COLO668 (cell line): ENCODE measurements around the gene TRA2A.
A peak's percentile ranks its signal among the peaks of the same experiment; 100 is the strongest.
"Not testable (repeated sequence)": the region's sequence is repeated elsewhere in the genome, so short reads cannot be mapped to it uniquely, and the experiment has no call there.

Source experiments
- DNase-seq: peaks from one replicate; lab custom pipeline; 2025; ENCODE audit not compliant: unreplicated experiment; lab: John Stamatoyannopoulos, UW

TRA2A gene

DNA sequence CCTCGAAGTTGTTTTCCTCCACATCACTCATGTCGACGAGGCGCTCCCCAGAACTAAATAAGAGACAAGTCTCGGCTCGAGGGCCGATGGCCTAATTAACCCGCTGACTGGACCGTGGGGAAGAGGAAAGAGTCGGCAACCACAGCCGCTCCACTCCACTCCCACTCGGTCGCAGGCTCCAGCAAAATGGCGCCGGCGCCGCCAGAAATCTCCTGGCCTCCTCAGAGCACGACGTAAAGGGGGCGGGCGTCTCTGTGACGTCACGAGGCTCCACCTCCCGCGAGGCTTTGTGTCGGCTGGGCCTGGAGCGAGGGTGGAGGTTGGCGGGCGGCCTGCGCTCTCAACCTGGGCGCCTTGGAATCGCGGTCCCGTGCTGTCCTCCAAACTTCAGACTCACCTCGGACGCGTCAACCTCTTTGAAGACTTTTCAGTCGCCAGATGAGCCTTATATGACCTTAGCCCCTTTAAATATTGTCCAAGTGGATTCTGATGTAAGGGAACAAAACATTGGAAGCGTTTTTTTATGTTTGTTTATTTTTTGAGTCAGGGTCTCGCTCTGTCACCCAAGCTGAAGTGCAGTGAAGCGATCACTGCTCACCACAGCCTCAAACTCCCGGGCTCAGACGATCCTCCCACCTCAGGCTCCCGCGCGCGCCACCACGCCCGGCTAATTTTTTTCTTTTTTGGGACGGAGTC is at the start of gene TRA2A:
TSS of gene TRA2A (minus strand) at position 188 of the 696 bp plus-strand sequence. CDS start at position 31, 157 bp downstream.
- DNase-seq: peak; percentile 99

DNA sequence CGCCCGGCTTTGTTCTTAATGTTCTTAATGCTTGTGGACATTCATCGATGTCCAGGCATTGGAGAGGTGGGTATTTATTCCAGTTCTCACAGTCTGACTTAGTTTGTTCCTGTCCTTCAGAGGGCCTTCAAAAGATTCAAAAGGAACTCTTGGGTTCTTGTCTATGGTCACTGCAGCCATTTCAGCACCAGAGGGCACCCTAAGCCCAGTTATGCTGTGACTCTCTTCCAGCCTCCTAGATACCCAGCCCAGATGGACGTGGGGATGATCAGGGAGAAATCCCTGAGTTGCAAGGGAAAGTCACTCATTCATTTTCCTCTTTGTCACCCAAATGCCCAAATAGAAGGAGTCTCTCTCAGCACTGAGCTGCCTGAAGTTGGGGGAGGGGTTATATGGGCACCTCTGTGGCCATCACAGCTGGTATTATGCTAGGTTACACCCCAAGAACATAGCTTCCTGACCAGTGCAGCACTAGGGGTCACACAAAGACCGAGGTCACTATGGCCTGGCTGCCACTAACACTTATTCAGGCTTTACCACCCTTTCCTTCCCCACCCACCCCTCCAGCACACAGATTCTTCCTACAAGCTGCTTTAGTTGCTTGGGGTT is 38.9 kb upstream of the TRA2A start:
- peak; percentile 80 for DNase-seq

DNA sequence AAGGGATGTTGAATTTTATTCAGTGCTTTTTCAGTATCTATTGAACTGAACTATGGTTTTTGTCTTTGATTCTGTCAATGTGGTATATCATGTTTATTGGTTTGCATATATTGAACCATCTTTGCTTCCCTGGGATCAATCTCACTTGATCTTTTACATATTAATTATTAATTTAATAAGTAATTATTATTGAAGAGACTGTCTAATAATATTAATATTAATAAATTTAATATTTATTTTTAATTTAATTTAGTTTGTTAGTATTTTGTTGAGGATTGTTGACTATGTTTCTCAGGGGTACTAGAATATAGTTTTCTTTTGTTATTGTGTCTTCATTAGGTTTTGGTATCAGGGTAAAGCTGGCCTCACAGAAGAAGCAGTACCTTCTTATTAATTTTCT is 26.5 kb upstream of the TRA2A start:
- DNase-seq: no peak

DNA sequence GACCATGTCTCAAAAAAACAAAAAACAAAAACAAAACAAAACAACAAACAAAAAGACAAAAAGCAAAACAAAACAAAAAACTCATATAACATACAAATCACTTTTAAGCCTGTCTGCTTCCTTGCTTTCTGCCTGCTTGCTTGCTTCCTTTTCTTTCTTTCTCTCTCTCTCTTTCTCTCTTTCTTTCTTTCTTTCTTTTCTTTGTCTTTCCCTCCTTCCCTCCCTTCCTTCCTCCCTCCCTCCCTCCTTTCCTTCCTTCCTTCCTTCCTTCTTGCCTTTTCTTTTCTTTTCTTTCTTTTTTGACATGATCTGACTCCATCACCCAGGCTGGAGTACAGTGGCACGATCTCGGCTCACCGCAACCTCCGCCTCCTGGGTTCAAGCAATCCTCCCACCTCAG is 15.9 kb upstream of the TRA2A start:
- DNase-seq: no peak

DNA sequence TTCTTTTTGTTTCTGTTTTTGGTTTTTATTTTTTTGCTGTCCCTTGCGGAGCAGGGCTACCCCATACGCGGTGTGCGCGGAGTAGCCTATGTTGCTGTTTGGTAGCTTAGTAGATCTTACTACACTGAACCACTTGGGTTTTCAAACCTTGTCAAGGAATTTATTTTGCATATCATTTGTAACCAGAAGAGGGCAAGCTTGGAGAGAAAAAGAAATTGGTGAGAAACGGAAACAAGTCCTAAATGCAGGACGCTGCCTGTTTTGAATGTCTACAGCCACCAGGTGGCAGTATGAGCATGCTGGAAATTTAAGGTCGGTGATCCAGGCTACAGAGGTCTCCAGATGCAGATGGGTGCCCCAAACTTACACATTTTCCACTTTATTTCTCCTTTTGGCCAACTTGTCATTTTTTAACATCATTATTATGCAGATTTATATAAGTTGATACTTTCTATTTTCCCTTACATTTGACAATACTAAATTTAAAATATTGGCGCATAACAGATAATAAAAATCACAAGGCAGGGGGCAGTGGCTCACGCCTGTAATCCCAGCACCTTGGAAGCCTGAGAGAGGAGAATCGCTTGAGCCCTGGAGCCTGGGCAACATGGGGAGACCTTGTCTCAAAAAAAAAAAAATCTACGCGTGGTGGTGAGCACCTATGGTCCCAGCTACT is 15.3 kb upstream of the TRA2A start:
- peak; percentile 78 for DNase-seq

DNA sequence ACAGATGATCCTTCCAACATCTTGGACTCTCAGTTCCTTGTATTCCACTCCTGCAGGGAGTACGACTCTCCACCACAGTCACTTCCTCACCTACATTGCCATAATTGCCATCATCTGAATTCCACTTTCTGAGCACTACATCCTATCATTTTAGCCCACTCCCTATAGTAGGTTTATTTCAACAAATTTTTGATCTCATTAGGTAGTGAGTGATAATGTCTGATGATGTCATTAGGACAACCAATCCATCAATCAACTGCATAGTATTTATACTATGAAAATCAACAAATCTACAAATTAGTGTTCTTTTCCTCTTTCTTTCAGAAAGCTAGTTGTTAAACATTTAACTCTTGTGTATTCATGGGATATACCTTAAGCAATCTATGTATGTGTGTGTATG is 13.7 kb upstream of the TRA2A start:
- DNase-seq: no peak

DNA sequence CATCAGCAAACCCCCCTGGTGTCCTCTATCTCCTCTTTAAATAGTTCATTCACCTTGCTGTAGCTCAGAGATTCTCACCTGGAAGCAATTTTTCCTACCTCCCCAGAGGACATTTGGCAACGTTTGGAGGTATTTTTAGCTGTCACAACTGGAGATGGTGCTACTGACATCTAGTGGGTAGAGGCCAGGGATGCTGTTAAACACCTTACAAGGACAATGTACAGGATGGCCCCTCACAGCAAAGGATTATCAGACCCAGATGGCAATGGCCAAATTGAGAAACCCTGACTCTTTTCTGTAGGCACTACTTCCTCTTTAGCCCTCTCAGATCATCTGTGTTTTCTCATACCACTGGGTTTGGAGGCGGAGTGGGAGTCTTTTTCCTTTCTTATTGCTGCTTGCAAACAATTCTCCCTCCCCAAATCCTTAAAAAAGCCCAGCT is 13.2 kb upstream of the TRA2A start:
- DNase-seq: peak; percentile 62

DNA sequence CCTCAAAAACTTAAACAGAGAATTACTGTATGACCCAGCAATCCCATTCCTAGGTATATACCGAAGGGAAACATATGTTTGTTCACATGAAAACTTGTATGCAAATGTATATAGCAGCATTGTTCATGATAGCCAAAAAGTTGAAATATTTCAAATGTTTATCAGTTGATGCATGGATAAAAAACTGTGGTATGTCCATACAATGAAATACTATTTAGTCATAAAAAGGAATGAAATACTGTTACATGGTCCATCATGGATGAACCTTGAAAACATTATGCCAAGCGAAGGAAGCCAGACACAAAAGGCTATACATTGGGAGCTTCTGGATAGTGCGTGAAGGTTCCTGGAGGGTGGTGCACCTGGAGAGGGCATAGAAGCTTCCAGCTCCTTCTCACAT is 11.0 kb upstream of the TRA2A start:
- no peak for DNase-seq

DNA sequence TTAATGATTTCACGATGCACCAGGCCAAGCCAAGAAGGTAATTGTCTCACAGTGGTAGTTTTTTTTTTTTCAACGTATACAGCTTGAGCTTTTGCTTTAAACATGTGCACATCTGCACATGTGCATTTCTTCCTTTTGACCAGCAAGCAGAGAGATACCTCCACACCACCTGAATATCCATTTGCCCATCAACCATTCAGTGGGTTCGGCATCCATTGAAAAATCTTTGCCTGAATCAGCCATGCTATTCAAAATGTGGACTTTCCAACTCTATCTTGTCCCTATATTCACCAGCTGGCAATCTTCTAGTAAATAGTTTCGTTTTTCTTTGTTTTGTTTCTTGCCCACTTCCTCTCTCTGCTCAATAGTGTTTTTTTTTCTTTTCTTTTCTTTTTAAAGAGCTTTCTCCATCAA is 7.7 kb upstream of the TRA2A start:
- no peak for DNase-seq

DNA sequence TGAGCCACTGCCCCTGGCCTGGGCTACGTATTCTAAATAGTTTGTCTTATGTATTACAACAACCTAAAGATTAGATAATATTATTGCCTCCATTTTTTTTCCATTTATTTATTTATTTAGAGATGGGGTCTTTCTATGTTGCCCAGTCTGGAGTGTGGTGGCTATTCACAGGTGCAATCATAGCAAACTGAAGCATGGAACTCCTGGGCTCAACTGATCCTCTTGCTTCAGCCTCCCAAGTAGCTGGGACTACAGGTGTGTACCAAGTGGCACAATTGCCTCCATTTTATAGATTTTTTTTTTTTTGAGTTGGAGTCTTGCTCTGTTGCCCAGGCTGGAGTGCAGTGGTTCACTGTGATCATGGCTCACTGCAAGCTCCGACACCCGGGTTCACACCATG is 6.5 kb upstream of the TRA2A start:
- no peak for DNase-seq

DNA sequence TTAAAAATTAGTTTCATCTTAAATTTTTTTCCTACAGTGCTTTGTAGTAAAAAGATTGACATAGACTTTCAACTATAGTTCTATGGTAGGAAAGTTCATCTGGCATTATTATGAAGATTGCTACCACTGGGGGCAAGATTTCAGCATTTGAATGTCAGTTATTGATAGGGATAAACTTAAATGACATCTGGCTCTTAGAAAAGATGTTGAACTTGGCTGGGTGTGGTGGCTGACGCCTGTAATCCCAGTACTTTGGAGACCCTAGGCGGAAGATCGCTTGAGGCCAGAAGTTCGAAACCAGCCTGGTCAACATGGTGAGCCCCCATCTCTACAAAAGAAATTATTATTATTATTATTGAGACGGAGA is 1.4 kb upstream of the TRA2A start:
- no peak for DNase-seq

DNA sequence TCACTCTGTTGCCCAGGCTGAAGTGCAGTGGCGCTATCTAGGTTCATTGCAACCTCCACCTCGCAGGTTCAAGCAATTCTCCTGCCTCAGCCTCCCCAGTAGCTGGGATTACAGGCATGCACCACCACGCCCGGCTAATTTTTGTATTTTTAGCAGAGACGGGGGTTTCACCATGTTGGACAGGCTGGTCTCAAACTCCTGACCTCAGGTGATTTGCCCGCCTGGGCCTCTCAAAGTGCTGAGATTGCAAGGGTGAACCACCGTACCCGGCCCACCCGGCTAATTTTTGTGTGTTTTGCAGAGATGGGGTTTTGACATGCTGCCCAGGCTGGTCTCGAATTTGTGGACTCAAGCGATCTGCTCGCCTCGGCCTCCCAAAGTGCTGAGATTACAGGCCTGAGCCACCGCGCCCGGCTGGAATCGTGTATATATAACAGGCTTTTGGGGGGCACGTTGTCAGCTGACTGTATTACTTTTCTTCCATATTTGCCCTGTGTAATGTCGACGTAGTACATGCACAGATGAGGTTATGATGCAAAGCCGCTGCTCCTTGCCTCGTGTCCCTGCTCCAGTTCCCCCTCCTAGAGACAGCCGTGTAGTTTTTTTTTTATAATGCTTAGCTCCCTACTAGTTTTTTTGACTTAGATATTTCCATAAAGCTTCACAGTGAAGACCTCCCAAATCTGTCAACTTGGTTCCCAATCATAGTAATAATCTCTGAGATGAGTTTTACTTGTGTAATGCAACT is 883 bp upstream of the TRA2A start:
- no peak for DNase-seq

DNA sequence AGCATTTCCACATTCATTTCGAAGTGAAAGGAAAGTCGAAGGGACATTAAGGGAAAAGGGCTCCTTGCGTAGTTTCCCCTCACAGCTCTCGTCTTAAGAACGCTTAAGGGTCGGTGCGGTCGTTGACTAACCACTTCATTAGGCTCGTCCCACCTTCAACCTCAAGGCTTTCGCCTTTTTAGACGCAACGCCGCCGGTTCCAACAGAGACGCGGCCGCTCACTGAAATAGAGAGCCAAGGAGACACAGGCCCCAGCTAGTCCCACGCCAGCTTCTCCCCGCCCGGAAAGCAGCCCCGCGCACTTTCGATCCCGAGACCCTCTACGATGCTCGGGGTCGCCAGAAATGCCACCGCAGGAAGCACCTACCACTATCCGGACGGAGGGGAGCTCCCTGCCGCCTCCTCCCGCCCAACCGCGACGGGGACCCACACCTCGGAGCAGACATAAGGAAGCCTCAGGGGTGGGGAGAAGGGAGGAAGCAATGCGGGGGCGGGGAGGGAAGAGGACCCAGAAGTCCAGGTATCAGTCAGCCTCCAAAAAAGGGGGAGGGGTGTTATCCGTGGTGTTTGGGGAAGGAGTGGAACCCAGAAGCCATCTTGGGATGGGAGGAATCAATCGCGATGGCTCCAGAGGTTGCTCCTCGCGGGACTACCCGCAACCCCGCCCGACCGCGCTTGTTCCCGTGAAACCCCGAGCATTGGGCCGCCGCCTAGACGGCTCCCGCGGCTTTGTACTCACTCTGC is 559 bp downstream of the TRA2A start:
- DNase-seq: peak; percentile 90

DNA sequence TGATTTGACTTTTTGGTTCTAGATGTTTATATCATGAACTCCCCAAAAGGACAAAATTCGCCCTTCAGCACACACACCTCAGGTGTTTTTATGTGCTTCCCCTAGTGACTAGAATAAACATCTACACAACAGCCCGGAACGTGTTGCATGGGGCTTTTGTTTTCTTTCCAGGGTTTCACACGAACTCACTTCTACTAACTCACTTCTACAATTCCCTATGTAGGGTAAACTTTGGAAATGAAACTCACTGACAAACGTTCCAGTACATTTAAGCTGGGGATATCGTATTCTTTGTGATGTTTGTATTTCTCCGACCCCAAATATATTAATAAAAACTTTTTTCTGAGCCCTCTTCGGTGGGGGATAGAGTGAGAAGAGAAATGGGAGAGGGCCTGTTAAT is 1.4 kb downstream of the TRA2A start:
- DNase-seq: peak; percentile 42

DNA sequence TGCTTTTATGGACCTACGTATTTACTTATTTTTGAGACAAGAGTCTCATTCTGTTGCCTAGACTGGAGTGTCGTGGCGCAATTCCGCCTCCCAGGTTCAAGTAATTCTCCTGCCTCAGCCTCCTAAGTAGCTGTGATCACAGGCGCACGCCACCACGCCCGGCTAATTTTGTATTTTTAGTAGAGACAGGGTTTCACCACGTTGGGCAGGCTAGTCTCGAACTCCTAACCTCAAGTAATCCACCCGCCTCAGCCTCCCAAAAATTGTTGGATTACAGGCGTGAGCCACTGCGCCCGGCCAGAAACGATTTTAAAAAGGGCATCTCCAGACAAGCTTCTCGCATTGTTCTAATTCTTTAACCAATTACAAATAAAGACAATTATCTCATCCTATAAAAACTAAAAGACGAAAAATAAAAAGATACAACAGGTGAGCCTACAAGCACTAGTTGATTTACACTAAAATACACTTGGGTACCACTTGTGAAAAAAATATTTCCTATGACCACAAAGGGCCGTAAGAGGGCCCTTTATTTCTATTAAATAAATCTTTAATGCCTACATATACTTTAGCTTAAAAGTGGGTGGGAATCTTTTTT is 2.4 kb downstream of the TRA2A start:
- no peak for DNase-seq

DNA sequence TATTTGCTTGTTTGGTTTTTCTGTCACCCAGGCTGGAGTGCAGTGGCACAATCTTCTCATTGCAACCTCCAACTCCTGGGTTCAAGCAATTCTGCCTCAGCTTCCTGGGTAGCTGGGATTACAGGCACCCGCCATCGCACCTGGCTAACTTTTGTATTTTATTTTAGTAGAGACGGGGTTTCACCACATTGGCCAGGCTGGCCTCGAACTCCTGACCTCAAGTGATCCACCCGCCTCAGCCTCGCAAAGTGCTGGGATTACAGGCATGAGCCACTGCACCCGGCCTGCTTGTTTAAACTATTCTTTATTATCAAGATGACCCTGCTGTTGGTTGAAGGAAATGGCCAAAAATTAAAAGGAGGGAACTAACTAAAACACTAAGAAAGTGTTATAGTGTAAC is 6.2 kb downstream of the TRA2A start:
- not testable (repeated sequence) for DNase-seq

DNA sequence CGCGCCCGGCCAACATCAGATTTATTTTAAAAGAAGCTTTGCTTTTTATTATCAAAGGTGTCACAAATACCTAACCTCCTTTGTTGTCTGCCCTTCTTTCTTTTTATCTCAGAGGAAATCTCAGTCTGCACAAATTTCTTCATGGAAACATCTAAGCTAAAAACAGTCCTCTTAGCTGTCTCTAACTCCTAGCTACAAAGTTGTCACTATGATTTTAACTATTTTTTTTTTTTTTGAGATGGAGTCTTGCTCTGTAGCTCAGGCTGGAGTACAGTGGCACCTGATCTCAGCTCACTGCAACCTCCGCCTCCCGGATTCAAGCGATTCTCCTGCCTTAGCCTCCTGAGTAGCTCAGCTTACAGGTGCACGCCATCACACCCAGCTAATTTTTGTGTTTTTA is 7.3 kb downstream of the TRA2A start:
- no peak for DNase-seq

DNA sequence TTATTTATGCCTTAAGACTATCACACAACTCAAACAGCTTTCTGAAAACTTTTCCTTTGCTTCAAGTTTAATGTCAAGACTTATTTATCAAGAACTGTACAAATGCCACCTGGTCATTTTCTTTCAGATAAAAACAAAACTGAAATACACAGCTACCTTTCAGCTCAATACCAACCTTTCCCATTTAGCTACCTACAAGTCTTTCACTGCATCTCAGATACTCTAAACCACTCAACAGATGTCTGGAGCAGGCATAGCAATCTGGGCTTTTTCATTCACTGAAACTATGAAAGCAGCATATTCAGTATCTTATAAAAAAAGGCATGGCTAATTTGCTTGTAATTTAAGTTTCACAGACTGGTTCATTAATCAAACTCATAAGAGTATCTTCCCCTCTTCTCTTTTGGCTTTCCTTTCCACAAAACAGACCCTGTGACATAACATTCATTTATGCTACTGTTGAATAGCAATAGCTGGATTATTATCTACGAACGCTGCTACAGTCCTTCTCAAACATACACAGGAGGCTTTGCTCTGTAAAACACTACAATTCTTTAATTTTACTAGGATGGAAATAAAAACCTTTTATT is 8.2 kb downstream of the TRA2A start:
- DNase-seq: no peak

DNA sequence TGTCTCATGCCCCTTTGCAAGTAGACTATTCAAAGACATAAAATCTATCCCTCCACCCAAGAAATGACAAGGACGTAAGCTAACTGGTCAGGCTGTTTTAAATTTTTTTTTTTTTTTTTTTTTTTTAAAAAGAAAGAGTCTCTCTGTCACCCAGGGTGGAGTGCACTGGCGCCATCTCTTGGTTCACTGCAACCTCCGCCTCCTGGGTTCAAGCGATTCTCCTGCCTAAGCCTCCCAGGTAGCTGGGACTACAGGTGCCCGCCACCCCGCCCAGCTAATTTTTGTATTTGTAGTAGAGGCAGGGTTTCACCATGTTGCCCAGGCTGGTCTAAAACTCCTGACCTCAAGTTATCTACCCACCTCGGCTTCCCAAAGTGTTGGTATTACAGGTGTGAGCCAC is 11.2 kb downstream of the TRA2A start:
- DNase-seq: no peak

DNA sequence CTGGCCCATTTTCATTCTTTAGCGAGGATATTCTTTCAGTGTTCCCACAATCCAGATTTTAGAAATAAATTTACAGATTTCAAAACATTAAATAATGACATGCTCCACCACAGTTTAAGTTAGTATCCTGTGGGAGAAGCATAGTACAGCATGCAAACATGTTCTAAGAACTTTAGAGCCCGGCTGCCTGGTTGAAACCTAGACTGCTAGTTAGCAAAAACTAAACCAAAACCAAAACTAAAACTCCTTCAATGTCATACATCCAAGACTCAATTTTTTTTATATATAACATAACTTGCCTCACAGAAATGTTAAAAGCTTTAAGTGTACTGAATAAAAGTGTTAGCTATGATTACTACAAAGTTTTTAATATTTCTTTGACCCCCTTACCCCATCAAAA is 17.0 kb downstream of the TRA2A start:
- no peak for DNase-seq
